B cell (primary cell): ENCODE results near the gene CORO2B. TPM values are rescaled to one million over a fixed set of nuclear protein-coding genes. Genes with fewer than 3 reads are reported as not detected.

Experiments
- ATAC-seq: fragments of 200-7000 bp; cut with Tn5 transposase; one replicate; pipeline ENCODE4 v1.10.0; 2021; ENCODE audit warnings: low read depth, mild to moderate bottlenecking, moderate number of reproducible peaks, moderate library complexity
- CTCF ChIA-PET: fragments of 350-600 bp; sonication (Branson Sonifier 250); formaldehyde crosslinking; loops from one replicate; lab custom pipeline; 2021; ENCODE audit warnings: antibody characterized with exemption, inconsistent platforms; lab: Charles Lee
- POLR2A ChIA-PET: fragments of 350-600 bp; sonication (Branson Sonifier 250); formaldehyde crosslinking; loops from one replicate; lab custom pipeline; 2021; ENCODE audit warnings: antibody characterized with exemption; lab: Charles Lee
- DNase-seq: peaks from one replicate; pipeline ENCODE4 v3.0.0; 2013
- H2AFZ ChIP-seq: 2 replicates; pipeline ENCODE4 v1.6.1; 2012; ENCODE audit warnings: mild to moderate bottlenecking, low read depth, low read length; ENCODE audit not compliant: insufficient read depth, poor library complexity, severe bottlenecking
- H3K27ac ChIP-seq, 2 donors: 1 replicate in 1 of 2; 2 replicates in 1 of 2; pipeline ENCODE4 v1.5.1; 2012 to 2013; ENCODE audit warnings: low read length in 2 of 2, mild to moderate bottlenecking in 2 of 2, moderate library complexity in 1 of 2
- H3K27me3 ChIP-seq, 4 experiments: fragments of 200-600 bp in 1 of 4; sonication (generic) in 1 of 4; replicated peaks in 1 of 4; 1 replicate in 2 of 4; 2 replicates in 2 of 4; pipeline versions ENCODE4 v1.6.1 to v1.7.0; 2013 to 2016; ENCODE audit warnings: low read length in 3 of 4, mild to moderate bottlenecking in 2 of 4, mixed read lengths in 1 of 4, moderate library complexity in 1 of 4; ENCODE audit not compliant: insufficient read depth in 4 of 4, control insufficient read depth in 3 of 4; ENCODE audit errors: control extremely low read depth in 1 of 4
- H3K36me3 ChIP-seq, 2 experiments: replicated peaks in 1 of 2; 1 replicate in 1 of 2; 2 replicates in 1 of 2; pipeline versions ENCODE4 v1.6.1 to v1.7.1; 2013; ENCODE audit warnings: low read length in 1 of 2; ENCODE audit not compliant: insufficient read depth in 2 of 2, control insufficient read depth in 1 of 2; ENCODE audit errors: control extremely low read depth in 1 of 2, extremely low read depth in 1 of 2
- H3K4me1 ChIP-seq, 2 donors: fragments of 200-600 bp in 1 of 2; sonication (generic) in 1 of 2; 1 replicate in 1 of 2; 2 replicates in 1 of 2; pipeline versions ENCODE4 v1.5.1 to v1.6.1; 2013 to 2017; ENCODE audit warnings: low read length in 2 of 2; ENCODE audit not compliant: control insufficient read depth in 2 of 2, insufficient read depth in 2 of 2
- H3K4me2 ChIP-seq: replicated peaks from 2 replicates; pipeline ENCODE3; 2012; ENCODE audit warnings: mild to moderate bottlenecking, low read depth, low read length; ENCODE audit not compliant: poor library complexity, severe bottlenecking
- H3K4me3 ChIP-seq, 5 experiments: fragments of 200-600 bp in 1 of 5; sonication (generic) in 1 of 5; 1 replicate in 3 of 5; 2 replicates in 2 of 5; pipeline versions ENCODE4 v1.5.1 to v1.7.0; 2011 to 2016; ENCODE audit warnings: low read length in 4 of 5, mild to moderate bottlenecking in 4 of 5, low read depth in 2 of 5, control low read depth in 1 of 5, moderate library complexity in 1 of 5; ENCODE audit not compliant: insufficient read depth in 1 of 5; ENCODE audit errors: control extremely low read depth in 1 of 5, extremely low read depth in 1 of 5
- H3K79me2 ChIP-seq: fragments of 200-600 bp; sonication (generic); one replicate; pipeline ENCODE4 v1.6.0; 2016; ENCODE audit warnings: low read length; ENCODE audit not compliant: control insufficient read depth, insufficient read depth
- H3K9ac ChIP-seq: fragments of 200-600 bp; sonication (generic); 2 replicates; pipeline ENCODE4 v1.6.1; 2017; ENCODE audit warnings: mild to moderate bottlenecking, low read length, moderate library complexity
- H3K9me3 ChIP-seq, 3 donors: one replicate each; pipeline versions ENCODE4 v1.6.1 to v1.7.1; 2013; ENCODE audit warnings: low read length in 2 of 3; ENCODE audit not compliant: control insufficient read depth in 2 of 3, insufficient read depth in 1 of 3; ENCODE audit errors: control extremely low read depth in 1 of 3
- H4K20me1 ChIP-seq: 2 replicates; pipeline ENCODE4 v1.6.0; 2012; ENCODE audit warnings: mild to moderate bottlenecking, low read length; ENCODE audit not compliant: insufficient read depth, control insufficient read depth, poor library complexity, severe bottlenecking
- H3K27ac Mint-ChIP-seq: one replicate; pipeline ENCODE4 v1.8.0; 2021; ENCODE audit warnings: mixed read lengths
- H3K27me3 Mint-ChIP-seq: one replicate; pipeline ENCODE4 v1.8.0; 2021; ENCODE audit warnings: mixed read lengths
- H3K4me1 Mint-ChIP-seq: one replicate; pipeline ENCODE4 v1.8.0; 2021; ENCODE audit warnings: mixed read lengths
- H3K4me3 Mint-ChIP-seq: one replicate; pipeline ENCODE4 v1.8.0; 2021; ENCODE audit warnings: mixed read lengths
- H3K9me3 Mint-ChIP-seq: one replicate; pipeline ENCODE4 v1.8.0; 2022; ENCODE audit warnings: mixed read lengths; ENCODE audit not compliant: insufficient read depth
- EZH2 ChIP-seq: IDR thresholded peaks from 2 replicates; pipeline ENCODE4 v1.6.1; 2012; ENCODE audit warnings: borderline replicate concordance, low read depth, mild to moderate bottlenecking, moderate library complexity, low read length; ENCODE audit not compliant: insufficient read depth, poor library complexity, severe bottlenecking
- WGBS: methylation state at CpG from one replicate; pipeline ENCODE4 v1.1.5; 2013; ENCODE audit warnings: missing lambda C conversion rate; ENCODE audit not compliant: insufficient coverage; 5-methylcytosine and 5-hydroxymethylcytosine counted together
- intact Hi-C: fragments of 100-400 bp; cut with micrococcal nuclease; formaldehyde crosslinking; loops from one replicate; pipeline ENCODE4 v1.10.0; 2022
- polyA plus RNA-seq: library from polyadenylated mRNA; depleted of rRNA; stranded (reverse); fragments of >200 nt; gene quantifications from 2 replicates; pipeline ENCODE4 v1.2.3, GENCODE V29; 2012
- total RNA-seq, 2 donors: library from RNA; stranded (reverse); fragments of 120-200 nt in 1 of 2; gene quantifications; 1 replicate in 1 of 2; 2 replicates in 1 of 2; pipeline versions ENCODE4 v1.2.3 to v1.2.4, GENCODE V29; 2013 to 2022
- TF ChIP-seq, protein P1 (sequence below): fragments of 200-600 bp; IDR thresholded peaks from one replicate; pipeline ENCODE4 v1.8.0; 2022; ENCODE audit warnings: antibody characterized with exemption, mild to moderate bottlenecking

The CORO2B gene
- total and polyA plus RNA-seq, 2 donors (not counting 1 experiment from before 2014, with no cell fraction given) = 9.5 to 11.3 TPM

- H3K9ac ChIP-seq = no peak overlapping the region
- H4K20me1 ChIP-seq = peaks cover 5% of the 10 kb centered on the region
- H3K9me3 ChIP-seq = peaks cover 0 to 5% (median 0%) of the 10 kb centered on the region in 3 donors
- peaks cover under 1% of the 10 kb centered on the region for H3K4me1 Mint-ChIP-seq
- no peak for ATAC-seq
- ChIA-PET POLR2A (no interaction called here), CTCF (interaction anchor here (0.9 to 1.3 kb wide), 2 partner anchors 17 to 52 kb away, joined by 3 to 4 read pairs; no protein-coding TSS in a partner anchor)
- H3K79me2 ChIP-seq = no peaks in the 10 kb centered on the region
- peaks cover 2 to 4% of the 10 kb centered on the region in 2 donors for H3K4me1 ChIP-seq
- DNase-seq = no peak
- intact Hi-C loops = no loop called here
- H3K27me3 Mint-ChIP-seq = no peaks in the 10 kb centered on the region
- H3K4me3 Mint-ChIP-seq = no peak overlapping the region
- H3K27ac ChIP-seq = no peak overlapping the region
- peaks cover 3 to 24% of the 10 kb centered on the region in 2 experiments for H3K36me3 ChIP-seq
- H2AFZ ChIP-seq = no peak overlapping the region
- no peak overlapping the region for H3K4me2 ChIP-seq
- TF ChIP-seq, protein P1, sequence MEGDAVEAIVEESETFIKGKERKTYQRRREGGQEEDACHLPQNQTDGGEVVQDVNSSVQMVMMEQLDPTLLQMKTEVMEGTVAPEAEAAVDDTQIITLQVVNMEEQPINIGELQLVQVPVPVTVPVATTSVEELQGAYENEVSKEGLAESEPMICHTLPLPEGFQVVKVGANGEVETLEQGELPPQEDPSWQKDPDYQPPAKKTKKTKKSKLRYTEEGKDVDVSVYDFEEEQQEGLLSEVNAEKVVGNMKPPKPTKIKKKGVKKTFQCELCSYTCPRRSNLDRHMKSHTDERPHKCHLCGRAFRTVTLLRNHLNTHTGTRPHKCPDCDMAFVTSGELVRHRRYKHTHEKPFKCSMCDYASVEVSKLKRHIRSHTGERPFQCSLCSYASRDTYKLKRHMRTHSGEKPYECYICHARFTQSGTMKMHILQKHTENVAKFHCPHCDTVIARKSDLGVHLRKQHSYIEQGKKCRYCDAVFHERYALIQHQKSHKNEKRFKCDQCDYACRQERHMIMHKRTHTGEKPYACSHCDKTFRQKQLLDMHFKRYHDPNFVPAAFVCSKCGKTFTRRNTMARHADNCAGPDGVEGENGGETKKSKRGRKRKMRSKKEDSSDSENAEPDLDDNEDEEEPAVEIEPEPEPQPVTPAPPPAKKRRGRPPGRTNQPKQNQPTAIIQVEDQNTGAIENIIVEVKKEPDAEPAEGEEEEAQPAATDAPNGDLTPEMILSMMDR = no peak
- TF ChIP-seq EZH2 = no peak
- peak overlapping the region; percentile 68 for H3K27ac Mint-ChIP-seq
- 89% methylated on average over 9 of the region's 10 CpGs for WGBS
- no peaks in the 10 kb centered on the region for H3K9me3 Mint-ChIP-seq
- no peak overlapping the region for H3K4me3 ChIP-seq
- peaks cover 0 to 2% (median 0%) of the 10 kb centered on the region in 4 experiments for H3K27me3 ChIP-seq
Observed at GRCh38 chr15:68776477-68777270, 197.9 kb downstream of the CORO2B start.

Other genes starting within 250 kb of the CORO2B start
- gene ITGA11, start 146.8 kb upstream of the CORO2B start, total RNA-seq = not detected in 2 replicates
- not detected in 2 replicates for gene ITGA11, start 146.8 kb upstream of the CORO2B start, polyA plus RNA-seq
- gene ANP32A, start 241.9 kb downstream of the CORO2B start, total RNA-seq = 153 and 163 TPM in 2 replicates
- gene ANP32A, start 241.9 kb downstream of the CORO2B start, polyA plus RNA-seq = 26.4 and 38.7 TPM in 2 replicates